Esophagus squamous epithelium (tissue), 4 donors: ENCODE results near the gene GPR21.

ENCODE experiments used
- CTCF ChIP-seq, 6 experiments: fragments of 450-650 bp in 4 of 6; fragments of 200-600 bp in 2 of 6; sonication (generic) in 2 of 6; IDR thresholded peaks; one replicate each; pipeline ENCODE4 v1.5.1; 2016 to 2019; ENCODE audit warnings: antibody characterized with exemption in 6 of 6, mild to moderate bottlenecking in 4 of 6, moderate library complexity in 4 of 6
- POLR2A ChIP-seq, 4 donors: fragments of 450-650 bp; IDR thresholded peaks; one replicate each; pipeline ENCODE4 v1.6.1; 2017; ENCODE audit warnings: antibody characterized with exemption in 4 of 4, mild to moderate bottlenecking in 4 of 4, moderate library complexity in 3 of 4

- TF ChIP-seq CTCF (IDR thresholded peaks at IDR 0.05): no peak
- TF ChIP-seq POLR2A (IDR thresholded peaks at IDR 0.05): no peak
Observed at GRCh38 chr9:123073991-123074422, 40.5 kb downstream of the GPR21 start.
